GM12878 (cell line): ENCODE data around the gene RAB2B.

Source experiments
- CEBPB ChIP-seq, 2 experiments: fragments of 150-350 bp in 1 of 2; IDR thresholded peaks; 2 replicates each; pipeline ENCODE4 v1.6.1; 2012 to 2014; ENCODE audit warnings: low read depth in 2 of 2, low read length in 2 of 2, borderline replicate concordance in 1 of 2, inconsistent platforms in 1 of 2
- CHD2 ChIP-seq: IDR thresholded peaks from 2 replicates; pipeline ENCODE4 v1.6.1; 2011; ENCODE audit warnings: low read depth, low read length, improper control_type of control experiment, borderline replicate concordance
- CREM ChIP-seq: IDR thresholded peaks from 2 replicates; pipeline ENCODE4 v1.6.1; 2014; ENCODE audit warnings: antibody characterized with exemption, low read depth
- EP300 ChIP-seq, 2 experiments: fragments of 150-350 bp in 1 of 2; IDR thresholded peaks; 2 replicates each; pipeline ENCODE4 v1.6.1; 2011 to 2012; ENCODE audit warnings: low read depth in 2 of 2, low read length in 2 of 2, borderline replicate concordance in 1 of 2, improper control_type of control experiment in 1 of 2, inconsistent platforms in 1 of 2; ENCODE audit not compliant: control insufficient read depth in 1 of 2
- FOXM1 ChIP-seq: IDR thresholded peaks from 2 replicates; pipeline ENCODE4 v1.6.1; 2012; ENCODE audit warnings: low read depth, mild to moderate bottlenecking, inconsistent platforms, low read length, moderate library complexity
- GATAD2B ChIP-seq: fragments of 450-650 bp; conservative IDR thresholded peaks from 2 replicates; pipeline ENCODE4 v1.6.1; 2017; ENCODE audit warnings: low read depth, mild to moderate bottlenecking, moderate library complexity
- HDAC6 ChIP-seq: fragments of 200-600 bp; sonication (generic); IDR thresholded peaks from one replicate; pipeline ENCODE4 v1.8.0; 2017; ENCODE audit warnings: antibody characterized with exemption; ENCODE audit not compliant: unreplicated experiment
- NFYB ChIP-seq: IDR thresholded peaks from 2 replicates; pipeline ENCODE4 v1.6.1; 2011; ENCODE audit warnings: low read depth, mild to moderate bottlenecking, low read length, improper control_type of control experiment, moderate library complexity; ENCODE audit not compliant: insufficient read depth
- SP1 ChIP-seq: IDR thresholded peaks from one replicate; pipeline ENCODE4 v1.6.1; 2011; ENCODE audit warnings: low read depth, low read length
- ZNF24 ChIP-seq: fragments of 450-650 bp; IDR thresholded peaks from 2 replicates; pipeline ENCODE4 v1.6.1; 2017; ENCODE audit warnings: antibody characterized with exemption, mild to moderate bottlenecking
- TF ChIP-seq, protein P1 (sequence below): IDR thresholded peaks from 2 replicates; pipeline ENCODE4 v1.6.1; 2012; ENCODE audit warnings: mild to moderate bottlenecking, low read depth, low read length

DNA sequence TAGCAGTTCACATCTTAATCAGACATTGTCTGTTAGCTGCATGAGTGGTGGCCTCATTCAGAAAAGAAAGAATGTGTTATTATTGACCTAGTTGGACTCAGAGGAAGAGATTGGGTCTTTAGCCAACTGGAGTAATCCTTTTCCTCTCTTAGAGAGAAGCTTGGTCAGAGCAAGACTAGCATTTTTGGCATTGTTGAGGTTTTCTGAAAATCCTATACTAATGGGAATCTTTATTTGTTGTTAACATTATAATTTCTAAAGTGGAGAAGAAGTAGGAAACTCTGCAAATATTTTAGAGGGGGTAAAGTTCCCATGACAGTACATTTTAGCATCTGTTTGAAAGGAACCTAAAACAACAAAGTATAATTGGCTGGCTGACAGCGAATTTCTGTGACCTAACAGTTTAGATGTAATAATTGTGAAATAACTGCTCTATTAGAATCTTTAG lies 9.9 kb upstream of the RAB2B start:
- TF ChIP-seq NFYB (no peak), FOXM1 (no peak), GATAD2B (no peak), CREM (no peak), ZNF24 (no peak), SP1 (no peak), EP300 (IDR thresholded peaks at IDR 0.05; ENCODE audit: borderline replicate concordance in 1 of 2, control insufficient read depth in 1 of 2, low read depth in 2 of 2, low read length in 2 of 2) (no peak), HDAC6 (no peak), CHD2 (no peak), CEBPB (IDR thresholded peaks at IDR 0.05; ENCODE audit: borderline replicate concordance in 1 of 2, low read depth in 2 of 2, low read length in 2 of 2) (no peak)
- TF ChIP-seq, protein P1, sequence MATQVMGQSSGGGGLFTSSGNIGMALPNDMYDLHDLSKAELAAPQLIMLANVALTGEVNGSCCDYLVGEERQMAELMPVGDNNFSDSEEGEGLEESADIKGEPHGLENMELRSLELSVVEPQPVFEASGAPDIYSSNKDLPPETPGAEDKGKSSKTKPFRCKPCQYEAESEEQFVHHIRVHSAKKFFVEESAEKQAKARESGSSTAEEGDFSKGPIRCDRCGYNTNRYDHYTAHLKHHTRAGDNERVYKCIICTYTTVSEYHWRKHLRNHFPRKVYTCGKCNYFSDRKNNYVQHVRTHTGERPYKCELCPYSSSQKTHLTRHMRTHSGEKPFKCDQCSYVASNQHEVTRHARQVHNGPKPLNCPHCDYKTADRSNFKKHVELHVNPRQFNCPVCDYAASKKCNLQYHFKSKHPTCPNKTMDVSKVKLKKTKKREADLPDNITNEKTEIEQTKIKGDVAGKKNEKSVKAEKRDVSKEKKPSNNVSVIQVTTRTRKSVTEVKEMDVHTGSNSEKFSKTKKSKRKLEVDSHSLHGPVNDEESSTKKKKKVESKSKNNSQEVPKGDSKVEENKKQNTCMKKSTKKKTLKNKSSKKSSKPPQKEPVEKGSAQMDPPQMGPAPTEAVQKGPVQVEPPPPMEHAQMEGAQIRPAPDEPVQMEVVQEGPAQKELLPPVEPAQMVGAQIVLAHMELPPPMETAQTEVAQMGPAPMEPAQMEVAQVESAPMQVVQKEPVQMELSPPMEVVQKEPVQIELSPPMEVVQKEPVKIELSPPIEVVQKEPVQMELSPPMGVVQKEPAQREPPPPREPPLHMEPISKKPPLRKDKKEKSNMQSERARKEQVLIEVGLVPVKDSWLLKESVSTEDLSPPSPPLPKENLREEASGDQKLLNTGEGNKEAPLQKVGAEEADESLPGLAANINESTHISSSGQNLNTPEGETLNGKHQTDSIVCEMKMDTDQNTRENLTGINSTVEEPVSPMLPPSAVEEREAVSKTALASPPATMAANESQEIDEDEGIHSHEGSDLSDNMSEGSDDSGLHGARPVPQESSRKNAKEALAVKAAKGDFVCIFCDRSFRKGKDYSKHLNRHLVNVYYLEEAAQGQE, result no peak
